Suprapubic skin (tissue), 4 donors: ENCODE measurements around the gene TRPM1. TPM values are rescaled to one million over a fixed set of nuclear protein-coding genes. Genes with fewer than 3 reads are reported as not detected.

Experiments
- DNase-seq, 2 donors: peaks; one replicate each; pipeline ENCODE4 v3.0.0-alpha.2; 2019; ENCODE audit warnings: low spot score in 2 of 2
- H3K27ac ChIP-seq: fragments of 200-600 bp; sonication (generic); one replicate; pipeline ENCODE4 v1.5.1; 2019
- H3K27me3 ChIP-seq: fragments of 200-600 bp; sonication (generic); one replicate; pipeline ENCODE4 v1.5.1; 2019
- H3K36me3 ChIP-seq: fragments of 200-600 bp; sonication (generic); one replicate; pipeline ENCODE4 v1.5.1; 2019
- H3K4me1 ChIP-seq: fragments of 200-600 bp; sonication (generic); one replicate; pipeline ENCODE4 v1.5.1; 2019
- H3K4me3 ChIP-seq: fragments of 200-600 bp; sonication (generic); one replicate; pipeline ENCODE4 v1.5.1; 2019; ENCODE audit warnings: mild to moderate bottlenecking
- H3K9me3 ChIP-seq: fragments of 200-600 bp; sonication (generic); one replicate; pipeline ENCODE4 v1.5.1; 2019
- EP300 ChIP-seq: sonication (generic); formaldehyde crosslinking; IDR thresholded peaks from one replicate; pipeline ENCODE4 v1.6.1; 2017; ENCODE audit warnings: antibody characterized with exemption
- POLR2A ChIP-seq, 2 donors: fragments of 450-650 bp; IDR thresholded peaks; one replicate each; pipeline ENCODE4 v1.6.1; 2017; ENCODE audit warnings: antibody characterized with exemption in 2 of 2, mild to moderate bottlenecking in 2 of 2, moderate library complexity in 2 of 2
- POLR2AphosphoS5 ChIP-seq, 3 donors: sonication (generic); formaldehyde crosslinking; IDR thresholded peaks; one replicate each; pipeline ENCODE4 v1.6.1; 2017; ENCODE audit warnings: antibody characterized with exemption in 3 of 3
- WGBS: methylation state at CpG from one replicate; pipeline ENCODE4 v1.1.5; 2018; 5-methylcytosine and 5-hydroxymethylcytosine counted together
- total RNA-seq, 4 donors: library from RNA; depleted of rRNA; stranded (reverse); fragments of >200 nt; gene quantifications; one replicate each; pipeline ENCODE4 v1.1.0, GENCODE V29; 2016
- TF ChIP-seq, protein P1 (sequence below), 2 donors: fragments of 200-600 bp in 1 of 2; fragments of 450-650 bp in 1 of 2; sonication (generic) in 1 of 2; IDR thresholded peaks; one replicate each; pipeline ENCODE4 v1.5.1; 2016 to 2019; ENCODE audit warnings: antibody characterized with exemption in 2 of 2, mild to moderate bottlenecking in 1 of 2, moderate library complexity in 1 of 2

TRPM1 gene
- total RNA-seq, 4 donors from 2014 or later = 5.1 to 15.2 (median 10.2) TPM

GRCh38 chr15:31034152-31034551 lies 67.4 kb downstream of the TRPM1 start:
- TF ChIP-seq POLR2A (IDR thresholded peaks at IDR 0.05) = no peak
- no peak for TF ChIP-seq POLR2AphosphoS5 (IDR thresholded peaks at IDR 0.05)
- TF ChIP-seq, protein P1, sequence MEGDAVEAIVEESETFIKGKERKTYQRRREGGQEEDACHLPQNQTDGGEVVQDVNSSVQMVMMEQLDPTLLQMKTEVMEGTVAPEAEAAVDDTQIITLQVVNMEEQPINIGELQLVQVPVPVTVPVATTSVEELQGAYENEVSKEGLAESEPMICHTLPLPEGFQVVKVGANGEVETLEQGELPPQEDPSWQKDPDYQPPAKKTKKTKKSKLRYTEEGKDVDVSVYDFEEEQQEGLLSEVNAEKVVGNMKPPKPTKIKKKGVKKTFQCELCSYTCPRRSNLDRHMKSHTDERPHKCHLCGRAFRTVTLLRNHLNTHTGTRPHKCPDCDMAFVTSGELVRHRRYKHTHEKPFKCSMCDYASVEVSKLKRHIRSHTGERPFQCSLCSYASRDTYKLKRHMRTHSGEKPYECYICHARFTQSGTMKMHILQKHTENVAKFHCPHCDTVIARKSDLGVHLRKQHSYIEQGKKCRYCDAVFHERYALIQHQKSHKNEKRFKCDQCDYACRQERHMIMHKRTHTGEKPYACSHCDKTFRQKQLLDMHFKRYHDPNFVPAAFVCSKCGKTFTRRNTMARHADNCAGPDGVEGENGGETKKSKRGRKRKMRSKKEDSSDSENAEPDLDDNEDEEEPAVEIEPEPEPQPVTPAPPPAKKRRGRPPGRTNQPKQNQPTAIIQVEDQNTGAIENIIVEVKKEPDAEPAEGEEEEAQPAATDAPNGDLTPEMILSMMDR (IDR thresholded peaks at IDR 0.05) = no peak
- TF ChIP-seq EP300 = no peak
- no peak for DNase-seq
- Histone ChIP-seq H3K4me3 (no peak overlapping the region), H3K36me3 (no peaks in the 10 kb centered on the region), H3K4me1 (peaks cover 12% of the 10 kb centered on the region), H3K9me3 (no peaks in the 10 kb centered on the region), H3K27ac (no peak overlapping the region), H3K27me3 (no peaks in the 10 kb centered on the region)
- WGBS = 43% methylated on average over 4 of the region's 4 CpGs

DNA sequence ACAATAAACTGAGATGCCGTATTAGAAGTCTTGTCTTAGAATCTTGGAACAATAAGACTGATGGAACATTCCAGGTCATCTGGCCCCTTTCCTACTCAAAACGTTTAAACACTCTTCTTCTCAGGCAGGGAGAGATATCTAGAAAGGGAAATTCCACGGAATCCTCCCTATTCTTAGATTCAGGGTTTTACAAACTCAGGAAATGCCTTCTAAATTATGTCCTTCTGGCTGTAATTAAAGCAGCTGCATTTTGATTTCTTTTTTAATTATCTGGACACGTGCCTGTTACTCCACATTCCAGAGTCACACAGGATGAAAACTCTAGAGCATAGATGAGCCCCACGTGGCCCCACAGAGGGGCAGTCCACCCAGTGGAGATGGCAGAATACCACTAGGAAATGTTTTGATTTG lies 68.6 kb downstream of the TRPM1 start:
- no peak for DNase-seq
- H3K4me1 ChIP-seq = peaks cover 12% of the 10 kb centered on the region
- no peaks in the 10 kb centered on the region for H3K36me3 ChIP-seq
- H3K4me3 ChIP-seq = no peak overlapping the region
- TF ChIP-seq POLR2AphosphoS5 (IDR thresholded peaks at IDR 0.05) = no peak
- TF ChIP-seq, protein P1 (IDR thresholded peaks at IDR 0.05) = no peak
- TF ChIP-seq EP300 = no peak
- H3K9me3 ChIP-seq = no peaks in the 10 kb centered on the region
- H3K27ac ChIP-seq = no peak overlapping the region
- no peaks in the 10 kb centered on the region for H3K27me3 ChIP-seq
- WGBS = 16% methylated on average over 5 of the region's 5 CpGs

- WGBS = 84% methylated on average over 3 of the region's 3 CpGs
- no peaks in the 10 kb centered on the region for H3K36me3 ChIP-seq
These were observed 70.0 kb downstream of the TRPM1 start for GRCh38 chr15:31031471-31032067.

GRCh38 chr15:31027910-31028578 lies 73.5 kb downstream of the TRPM1 start:
- Histone ChIP-seq H3K36me3 (no peaks in the 10 kb centered on the region), H3K27ac (no peak overlapping the region), H3K9me3 (no peaks in the 10 kb centered on the region), H3K27me3 (no peaks in the 10 kb centered on the region), H3K4me1 (peaks cover 19% of the 10 kb centered on the region), H3K4me3 (no peak overlapping the region)
- WGBS = 76% methylated on average over 8 of the region's 8 CpGs
- DNase-seq = no peak
- TF ChIP-seq EP300 (no peak), POLR2AphosphoS5 (IDR thresholded peaks at IDR 0.05) (no peak), POLR2A (IDR thresholded peaks at IDR 0.05) (no peak)
- TF ChIP-seq, protein P1 (IDR thresholded peaks at IDR 0.05) = no peak

More at GRCh38 chr15:31031471-31032067, 70.0 kb downstream of the TRPM1 start:
- no peaks in the 10 kb centered on the region for H3K27me3 ChIP-seq
- no peak overlapping the region for H3K27ac ChIP-seq
- DNase-seq = no peak
- no peaks in the 10 kb centered on the region for H3K9me3 ChIP-seq
- no peak overlapping the region for H3K4me3 ChIP-seq
- peaks cover 12% of the 10 kb centered on the region for H3K4me1 ChIP-seq
- TF ChIP-seq POLR2A (IDR thresholded peaks at IDR 0.05) (no peak), POLR2AphosphoS5 (IDR thresholded peaks at IDR 0.05) (no peak), EP300 (no peak)
- TF ChIP-seq, protein P1 (IDR thresholded peaks at IDR 0.05) = no peak

DNA sequence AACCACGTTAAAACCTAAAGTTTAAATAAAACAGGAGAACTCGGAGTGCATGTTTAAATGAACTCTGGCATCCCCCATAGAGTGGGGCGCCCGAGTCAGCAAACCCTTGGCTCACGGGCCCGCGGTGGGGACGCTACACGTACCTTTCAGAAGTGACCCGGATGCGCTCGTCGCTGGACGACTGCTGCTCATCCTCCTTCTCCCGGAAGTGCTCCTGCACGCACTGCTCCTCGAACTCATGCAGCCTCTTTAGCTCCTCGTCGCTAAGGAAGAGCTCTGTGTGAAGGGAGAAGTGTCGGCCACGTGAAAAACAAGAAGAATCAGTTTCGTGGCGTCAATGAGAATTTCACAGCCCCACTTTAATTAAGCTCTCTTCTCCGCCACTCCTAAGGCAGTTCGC lies 75.5 kb downstream of the TRPM1 start:
- Histone ChIP-seq H3K27ac (no peak overlapping the region), H3K27me3 (no peaks in the 10 kb centered on the region), H3K4me1 (peaks cover 16% of the 10 kb centered on the region), H3K9me3 (no peaks in the 10 kb centered on the region), H3K36me3 (no peaks in the 10 kb centered on the region), H3K4me3 (no peak overlapping the region)
- 91% methylated on average over 25 of the region's 25 CpGs for WGBS
- DNase-seq = no peak
- TF ChIP-seq POLR2A (IDR thresholded peaks at IDR 0.05) = no peak
- TF ChIP-seq, protein P1 (IDR thresholded peaks at IDR 0.05) = no peak
- no peak for TF ChIP-seq EP300
- TF ChIP-seq POLR2AphosphoS5 (IDR thresholded peaks at IDR 0.05) = no peak
